Fibroblast of lung (primary cell): ENCODE results near the gene CLIP1. TPM values are rescaled to one million over a fixed set of nuclear protein-coding genes. Genes with fewer than 3 reads are reported as not detected.

ENCODE experiments used
- DNase-seq, 2 donors: peaks; one replicate each; pipeline versions ENCODE4 v3.0.0 to v3.0.0-alpha.2; 2010; ENCODE audit warnings: low read depth in 2 of 2
- H2AFZ ChIP-seq: 2 replicates; pipeline ENCODE4 v1.5.1; 2012; ENCODE audit warnings: low read length, control low read depth, inconsistent platforms
- H3K27ac ChIP-seq: 2 replicates; pipeline ENCODE4 v1.5.1; 2011; ENCODE audit warnings: low read length, control low read depth; ENCODE audit not compliant: insufficient read depth
- H3K27me3 ChIP-seq: 2 replicates; pipeline ENCODE4 v1.5.1; 2011; ENCODE audit warnings: mild to moderate bottlenecking, low read length; ENCODE audit not compliant: control insufficient read depth, insufficient read depth
- H3K36me3 ChIP-seq: 2 replicates; pipeline ENCODE4 v1.5.1; 2011; ENCODE audit warnings: low read length; ENCODE audit not compliant: control insufficient read depth, insufficient read depth
- H3K4me1 ChIP-seq: 2 replicates; pipeline ENCODE4 v1.5.1; 2011; ENCODE audit warnings: low read length; ENCODE audit not compliant: control insufficient read depth, insufficient read depth; ENCODE audit errors: extremely low read depth
- H3K4me2 ChIP-seq: 2 replicates; pipeline ENCODE4 v1.5.1; 2011; ENCODE audit warnings: low read length, control low read depth; ENCODE audit not compliant: insufficient read depth; ENCODE audit errors: extremely low read depth
- H3K4me3 ChIP-seq, 4 experiments: fragments of 200-600 bp in 1 of 4; sonication (generic) in 1 of 4; replicated peaks in 1 of 4; 2 replicates each; pipeline ENCODE4 v1.5.1; 2011 to 2016; ENCODE audit warnings: low read length in 4 of 4, low read depth in 3 of 4, mild to moderate bottlenecking in 3 of 4, control low read depth in 2 of 4, inconsistent platforms in 1 of 4, mixed read lengths in 1 of 4; ENCODE audit not compliant: insufficient read depth in 1 of 4; ENCODE audit errors: control extremely low read depth in 1 of 4
- H3K79me2 ChIP-seq: 2 replicates; pipeline ENCODE4 v1.5.1; 2012; ENCODE audit warnings: mild to moderate bottlenecking, low read length, inconsistent platforms; ENCODE audit not compliant: control insufficient read depth, insufficient read depth
- H3K9ac ChIP-seq: 2 replicates; pipeline ENCODE4 v1.5.1; 2011; ENCODE audit warnings: mild to moderate bottlenecking, low read length, control low read depth; ENCODE audit not compliant: insufficient read depth
- H3K9me3 ChIP-seq: 2 replicates; pipeline ENCODE4 v1.5.1; 2012; ENCODE audit warnings: low read depth, low read length; ENCODE audit not compliant: control insufficient read depth, insufficient read depth
- H4K20me1 ChIP-seq: 2 replicates; pipeline ENCODE4 v1.5.1; 2011; ENCODE audit warnings: low read length; ENCODE audit not compliant: control insufficient read depth, insufficient read depth; ENCODE audit errors: extremely low read depth
- EZH2 ChIP-seq: IDR thresholded peaks from 2 replicates; pipeline ENCODE4 v1.5.1; 2012; ENCODE audit warnings: low read length, control low read depth, mild to moderate bottlenecking; ENCODE audit errors: missing control alignments
- polyA plus RNA-seq, 2 donors: library from polyadenylated mRNA; depleted of rRNA in 1 of 2; stranded (reverse) in 1 of 2; unstranded in 1 of 2; fragments of >200 nt; gene quantifications; 2 replicates each; pipeline ENCODE4 v1.2.1, GENCODE V29; 2011 to 2012; ENCODE audit warnings: missing spikeins in 1 of 2
- total RNA-seq: library from RNA; depleted of rRNA; stranded (reverse); fragments of >200 nt; gene quantifications from 2 replicates; pipeline ENCODE4 v1.2.1, GENCODE V29; 2014
- TF ChIP-seq, protein P1 (sequence below), 2 donors: IDR thresholded peaks in 1 of 2; conservative IDR thresholded peaks in 1 of 2; 1 replicate in 1 of 2; 2 replicates in 1 of 2; pipeline ENCODE4 v1.5.1; 2011 to 2012; ENCODE audit warnings: low read length in 2 of 2, control low read depth in 1 of 2, inconsistent platforms in 1 of 2, low read depth in 1 of 2, mild to moderate bottlenecking in 1 of 2

CLIP1 gene
- total and polyA plus RNA-seq, 2 donors (not counting 1 experiment from before 2014, with no cell fraction given): 75.5 to 147 TPM

- H3K79me2 ChIP-seq: peaks cover 68% of the 10 kb centered on the region
- H3K27me3 ChIP-seq: no peaks in the 10 kb centered on the region
- no peaks in the 10 kb centered on the region for H3K36me3 ChIP-seq
- H3K4me2 ChIP-seq: no peak overlapping the region
- H3K9me3 ChIP-seq: no peaks in the 10 kb centered on the region
- no peak overlapping the region for H3K9ac ChIP-seq
- no peaks in the 10 kb centered on the region for H4K20me1 ChIP-seq
- H3K4me1 ChIP-seq: no peaks in the 10 kb centered on the region
- H2AFZ ChIP-seq: no peak overlapping the region
- TF ChIP-seq, protein P1, sequence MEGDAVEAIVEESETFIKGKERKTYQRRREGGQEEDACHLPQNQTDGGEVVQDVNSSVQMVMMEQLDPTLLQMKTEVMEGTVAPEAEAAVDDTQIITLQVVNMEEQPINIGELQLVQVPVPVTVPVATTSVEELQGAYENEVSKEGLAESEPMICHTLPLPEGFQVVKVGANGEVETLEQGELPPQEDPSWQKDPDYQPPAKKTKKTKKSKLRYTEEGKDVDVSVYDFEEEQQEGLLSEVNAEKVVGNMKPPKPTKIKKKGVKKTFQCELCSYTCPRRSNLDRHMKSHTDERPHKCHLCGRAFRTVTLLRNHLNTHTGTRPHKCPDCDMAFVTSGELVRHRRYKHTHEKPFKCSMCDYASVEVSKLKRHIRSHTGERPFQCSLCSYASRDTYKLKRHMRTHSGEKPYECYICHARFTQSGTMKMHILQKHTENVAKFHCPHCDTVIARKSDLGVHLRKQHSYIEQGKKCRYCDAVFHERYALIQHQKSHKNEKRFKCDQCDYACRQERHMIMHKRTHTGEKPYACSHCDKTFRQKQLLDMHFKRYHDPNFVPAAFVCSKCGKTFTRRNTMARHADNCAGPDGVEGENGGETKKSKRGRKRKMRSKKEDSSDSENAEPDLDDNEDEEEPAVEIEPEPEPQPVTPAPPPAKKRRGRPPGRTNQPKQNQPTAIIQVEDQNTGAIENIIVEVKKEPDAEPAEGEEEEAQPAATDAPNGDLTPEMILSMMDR (conservative IDR thresholded peaks at IDR 0.05 in 1 of 2, IDR thresholded peaks at IDR 0.05 in 1 of 2; ENCODE audit: low read depth in 1 of 2, low read length in 2 of 2): no peak
- TF ChIP-seq EZH2: no peak
- H3K4me3 ChIP-seq: no peak overlapping the region
- no peak for DNase-seq
- no peak overlapping the region for H3K27ac ChIP-seq
These were observed 28.7 kb downstream of the CLIP1 start for GRCh38 chr12:122393817-122394216.

- Histone ChIP-seq H3K36me3 (no peaks in the 10 kb centered on the region), H3K27me3 (no peaks in the 10 kb centered on the region), H3K79me2 (peaks cover 68% of the 10 kb centered on the region), H3K4me2 (no peak overlapping the region), H4K20me1 (no peaks in the 10 kb centered on the region), H3K9me3 (no peaks in the 10 kb centered on the region), H3K4me1 (no peaks in the 10 kb centered on the region), H3K27ac (no peak overlapping the region), H2AFZ (no peak overlapping the region), H3K9ac (no peak overlapping the region), H3K4me3 (no peak overlapping the region)
- no peak for TF ChIP-seq EZH2
- TF ChIP-seq, protein P1 (conservative IDR thresholded peaks at IDR 0.05 in 1 of 2, IDR thresholded peaks at IDR 0.05 in 1 of 2; ENCODE audit: low read depth in 1 of 2, low read length in 2 of 2): no peak
- no peak for DNase-seq
These were observed 30.1 kb downstream of the CLIP1 start for GRCh38 chr12:122392411-122392810.

DNA sequence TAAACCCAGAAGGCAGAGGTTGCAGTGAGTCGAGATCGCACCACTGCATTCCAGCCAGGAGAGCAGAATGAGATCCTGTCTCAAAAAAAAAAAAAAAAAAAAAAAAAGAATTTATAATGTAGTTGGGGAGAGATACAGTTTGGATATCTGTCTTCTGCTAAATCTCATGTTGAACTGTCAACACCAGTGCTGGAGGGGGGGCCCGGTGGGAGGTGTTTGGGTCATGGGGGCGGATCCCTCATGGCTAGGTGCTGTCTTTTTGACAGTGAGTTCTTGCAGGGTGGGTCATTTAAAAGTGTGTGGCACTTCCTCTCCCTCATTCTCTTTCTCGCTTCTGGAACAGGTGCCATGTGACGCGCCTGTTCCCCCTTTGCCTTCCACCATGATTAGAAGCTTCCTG is 32.8 kb downstream of the CLIP1 start:
- H3K4me2 ChIP-seq: no peak overlapping the region
- peaks cover 62% of the 10 kb centered on the region for H3K79me2 ChIP-seq
- no peak overlapping the region for H3K27ac ChIP-seq
- no peaks in the 10 kb centered on the region for H3K9me3 ChIP-seq
- no peaks in the 10 kb centered on the region for H3K27me3 ChIP-seq
- DNase-seq: no peak
- H3K4me1 ChIP-seq: no peaks in the 10 kb centered on the region
- no peaks in the 10 kb centered on the region for H4K20me1 ChIP-seq
- no peak overlapping the region for H2AFZ ChIP-seq
- no peaks in the 10 kb centered on the region for H3K36me3 ChIP-seq
- TF ChIP-seq EZH2: no peak
- TF ChIP-seq, protein P1 (conservative IDR thresholded peaks at IDR 0.05 in 1 of 2, IDR thresholded peaks at IDR 0.05 in 1 of 2; ENCODE audit: low read depth in 1 of 2, low read length in 2 of 2): no peak
- no peak overlapping the region for H3K9ac ChIP-seq
- H3K4me3 ChIP-seq: no peak overlapping the region
